HCT116 (cell line): ENCODE data around the gene SRGAP3. TPM values are rescaled to one million over a fixed set of nuclear protein-coding genes. Genes with fewer than 3 reads are reported as not detected.

Experiments used
- ATAC-seq: fragments of 200-7000 bp; cut with Tn5 transposase; 2 replicates; pipeline ENCODE4 v1.9.1; 2020; ENCODE audit warnings: mild to moderate bottlenecking, moderate library complexity
- BruUV-seq: library from RNA; stranded (reverse); fragments of 400-500 nt; replicated peaks from 2 replicates; lab custom pipeline; 2021; lab: Mats Ljungman, UMichigan
- CTCF ChIA-PET: fragments of 300-600 bp; sonication (Branson Sonifier 250); formaldehyde crosslinking; loops from one replicate; lab custom pipeline; 2021; ENCODE audit warnings: antibody characterized with exemption; lab: Charles Lee
- POLR2A ChIA-PET: fragments of 300-600, 350-600 bp; sonication (Branson Sonifier 250); formaldehyde crosslinking; loops from one replicate; lab custom pipeline; 2021; ENCODE audit warnings: antibody characterized with exemption; lab: Charles Lee
- RAD21 ChIA-PET, 2 experiments: fragments of 300-600 bp; sonication (Branson Sonifier 250); formaldehyde crosslinking; loops; one replicate each; lab custom pipeline; 2023; ENCODE audit warnings: low total read pairs in 2 of 2; ENCODE audit not compliant: uncharacterized antibody in 2 of 2, unreplicated experiment in 2 of 2, low non-redundant PET in 1 of 2; lab: Charles Lee
- DNase-seq: peaks from one replicate; pipeline ENCODE4 v3.0.0-alpha.2; 2010; ENCODE audit warnings: low read depth, low spot score
- H2AFZ ChIP-seq: fragments of 200-600 bp; shearing (Covaris generic), sonication (generic); 2 replicates; pipeline ENCODE4 v1.6.1; 2017; ENCODE audit warnings: low read depth, mixed run types, mixed read lengths, antibody characterized with exemption, low read length; ENCODE audit not compliant: poor library complexity, severe bottlenecking
- H3K27ac ChIP-seq: 2 replicates; pipeline ENCODE4 v1.5.1; 2012; ENCODE audit warnings: low read depth, low read length
- H3K27me3 ChIP-seq: fragments of 200-600 bp; sonication (generic); 2 replicates; pipeline ENCODE4 v1.6.1; 2016; ENCODE audit warnings: mixed run types, low read length, mixed read lengths; ENCODE audit not compliant: insufficient read depth
- H3K36me3 ChIP-seq, 2 experiments: fragments of 200-500 bp in 1 of 2; fragments of 200-600 bp in 1 of 2; sonication (Bioruptor generic) in 1 of 2; sonication (generic) in 1 of 2; 2 replicates each; pipeline versions ENCODE4 v1.5.1 to v1.6.1; 2014 to 2016; ENCODE audit warnings: low read length in 2 of 2, inconsistent platforms in 1 of 2, mixed read lengths in 1 of 2, mixed run types in 1 of 2; ENCODE audit not compliant: insufficient read depth in 2 of 2, control insufficient read depth in 1 of 2
- H3K4me1 ChIP-seq, 2 experiments: fragments of 200-600 bp in 1 of 2; sonication (generic) in 1 of 2; 2 replicates each; pipeline versions ENCODE4 v1.5.1 to v1.6.1; 2012 to 2017; ENCODE audit warnings: low read length in 2 of 2, inconsistent platforms in 1 of 2, mild to moderate bottlenecking in 1 of 2, mixed read lengths in 1 of 2, mixed run types in 1 of 2, moderate library complexity in 1 of 2; ENCODE audit not compliant: insufficient read depth in 2 of 2, control insufficient read depth in 1 of 2
- H3K4me2 ChIP-seq: fragments of 200-600 bp; sonication (generic); 2 replicates; pipeline ENCODE4 v1.6.1; 2017; ENCODE audit warnings: mixed run types, low read length, mixed read lengths
- H3K4me3 ChIP-seq, 2 experiments: fragments of 200-600 bp in 1 of 2; sonication (generic) in 1 of 2; replicated peaks in 1 of 2; 2 replicates each; pipeline ENCODE4 v1.5.1; 2011 to 2016; ENCODE audit warnings: low read length in 2 of 2, control low read depth in 1 of 2, low read depth in 1 of 2, mild to moderate bottlenecking in 1 of 2, mixed read lengths in 1 of 2, mixed run types in 1 of 2
- H3K79me2 ChIP-seq: fragments of 200-600 bp; sonication (generic); 2 replicates; pipeline ENCODE4 v1.6.1; 2017; ENCODE audit warnings: mild to moderate bottlenecking, mixed run types, low read length, moderate library complexity, mixed read lengths; ENCODE audit not compliant: insufficient read depth
- H3K9ac ChIP-seq: fragments of 200-600 bp; sonication (generic); 2 replicates; pipeline ENCODE4 v1.6.1; 2016; ENCODE audit warnings: low read length, mixed read lengths
- H3K9me2 ChIP-seq: fragments of 200-600 bp; sonication (generic), shearing (Covaris generic); 2 replicates; pipeline ENCODE4 v1.6.1; 2017; ENCODE audit warnings: mixed run types, mild to moderate bottlenecking, moderate library complexity; ENCODE audit not compliant: insufficient read depth
- H3K9me3 ChIP-seq, 2 experiments: fragments of 200-500 bp in 1 of 2; fragments of 200-600 bp in 1 of 2; sonication (Bioruptor generic) in 1 of 2; sonication (generic) in 1 of 2; 2 replicates each; pipeline ENCODE4 v1.6.1; 2014 to 2017; ENCODE audit warnings: low read length in 2 of 2, mixed read lengths in 2 of 2, inconsistent platforms in 1 of 2, low read depth in 1 of 2, mild to moderate bottlenecking in 1 of 2, mixed run types in 1 of 2, moderate library complexity in 1 of 2; ENCODE audit not compliant: control insufficient read depth in 1 of 2, insufficient read depth in 1 of 2
- H4K20me1 ChIP-seq: fragments of 200-600 bp; sonication (generic), shearing (Covaris generic); 2 replicates; pipeline ENCODE4 v1.6.1; 2017; ENCODE audit warnings: mixed run types, mild to moderate bottlenecking, moderate library complexity; ENCODE audit not compliant: insufficient read depth
- CBX3 ChIP-seq: IDR thresholded peaks from 2 replicates; pipeline ENCODE4 v1.6.1; 2012; ENCODE audit warnings: low read depth
- CEBPB ChIP-seq: IDR thresholded peaks from 2 replicates; pipeline ENCODE4 v1.6.1; 2012; ENCODE audit warnings: low read depth
- ELF1 ChIP-seq: IDR thresholded peaks from 2 replicates; pipeline ENCODE4 v1.6.1; 2012; ENCODE audit warnings: low read depth, borderline replicate concordance
- FOSL1 ChIP-seq: IDR thresholded peaks from 2 replicates; pipeline ENCODE4 v1.6.1; 2012; ENCODE audit warnings: low read depth
- RAD21 ChIP-seq: IDR thresholded peaks from 2 replicates; pipeline ENCODE4 v1.6.1; 2012; ENCODE audit warnings: low read depth, mild to moderate bottlenecking
- SIN3A ChIP-seq: IDR thresholded peaks from 2 replicates; pipeline ENCODE4 v1.6.1; 2012; ENCODE audit warnings: low read depth
- YY1 ChIP-seq: IDR thresholded peaks from 2 replicates; pipeline ENCODE4 v1.6.1; 2011; ENCODE audit warnings: low read length, low read depth, moderate library complexity, mild to moderate bottlenecking; ENCODE audit not compliant: insufficient replicate concordance; ENCODE audit errors: extremely low read depth
- ZFX ChIP-seq: fragments of 450-650 bp; IDR thresholded peaks from 2 replicates; pipeline ENCODE4 v1.6.1; 2017
- ZNF274 ChIP-seq: fragments of 200-500 bp; sonication (Bioruptor generic); IDR thresholded peaks from 2 replicates; pipeline ENCODE4 v1.6.1; 2014; ENCODE audit warnings: mild to moderate bottlenecking, low read depth, low read length, inconsistent platforms
- intact Hi-C: fragments of 100-400 bp; cut with micrococcal nuclease; formaldehyde crosslinking; loops from 2 replicates; pipeline ENCODE4 v1.10.0; 2022
- total RNA-seq: library from RNA; stranded (reverse); gene quantifications from one replicate; pipeline ENCODE4 v1.2.1, GENCODE V29; 2021; ENCODE audit not compliant: unreplicated experiment
- TF ChIP-seq, protein P1 (sequence below): IDR thresholded peaks from 2 replicates; pipeline ENCODE4 v1.6.1; 2011; ENCODE audit warnings: mild to moderate bottlenecking, low read length, moderate library complexity; ENCODE audit not compliant: insufficient replicate concordance; ENCODE audit errors: extremely low read depth
- TF ChIP-seq, protein P2 (sequence below): IDR thresholded peaks from 2 replicates; pipeline ENCODE4 v1.6.1; 2012; ENCODE audit warnings: low read depth

SRGAP3 gene
- total RNA-seq, 1 experiment from 2014 or later = 8.3 TPM

DNA sequence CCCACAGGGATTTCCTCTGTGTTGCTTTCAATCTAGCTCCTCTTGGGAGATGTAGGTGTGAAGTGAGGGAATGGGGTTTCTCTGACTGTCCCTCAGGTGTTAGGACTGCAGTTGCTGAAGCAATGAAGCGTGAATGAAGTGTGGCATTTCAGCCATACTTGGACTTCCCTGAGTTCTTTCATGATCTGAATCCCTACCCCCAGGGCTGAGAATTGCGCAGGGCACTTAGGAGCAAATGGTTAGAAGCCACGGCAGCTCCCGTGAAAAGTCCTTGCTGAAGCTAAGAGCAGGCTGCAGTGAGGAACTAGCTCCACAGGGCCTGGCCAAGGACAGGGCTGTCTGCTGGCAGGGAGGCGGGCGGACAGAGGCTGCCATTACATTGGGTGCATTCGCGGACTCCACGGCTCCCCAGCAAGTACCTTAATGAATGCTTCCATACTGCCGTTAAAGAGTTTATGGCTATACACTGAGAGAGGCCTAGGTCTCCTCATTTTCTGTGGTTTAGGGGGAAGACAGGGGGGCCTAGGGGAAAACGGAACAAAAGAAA is 217.1 kb downstream of the SRGAP3 start:
- CTCF ChIA-PET = interaction anchor here (0.6 kb wide), 1 partner anchor 44 kb away, joined by 3 read pairs; no protein-coding TSS in a partner anchor
- no peak overlapping the region for H3K27ac ChIP-seq

DNA sequence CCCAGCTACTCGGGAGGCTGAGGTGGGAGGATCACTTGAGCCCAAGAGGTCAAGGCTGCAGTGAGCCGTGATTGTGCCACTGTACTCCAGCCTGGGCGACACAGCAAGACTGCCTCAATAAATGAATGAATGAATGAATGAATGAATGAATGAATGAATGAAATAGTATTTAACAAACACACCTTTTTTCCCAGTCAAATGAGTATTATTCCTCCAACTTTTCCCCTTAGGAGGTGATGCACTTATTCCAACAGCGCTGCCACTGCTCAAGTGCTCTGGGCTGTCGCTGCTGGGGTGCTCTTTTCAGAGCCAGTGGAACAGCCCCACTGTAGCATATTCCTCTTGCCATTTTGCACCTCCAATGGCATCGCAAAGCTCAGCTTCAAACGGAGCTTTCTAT is 219.4 kb downstream of the SRGAP3 start:
- H3K9ac ChIP-seq = no peak overlapping the region
- no peak overlapping the region for H3K4me3 ChIP-seq
- no peak for DNase-seq
- no peaks in the 10 kb centered on the region for H3K9me3 ChIP-seq
- H3K9me2 ChIP-seq = no peaks in the 10 kb centered on the region
- no peak for ATAC-seq
- H3K27ac ChIP-seq = no peak overlapping the region
- H3K79me2 ChIP-seq = no peaks in the 10 kb centered on the region
- no peaks in the 10 kb centered on the region for H4K20me1 ChIP-seq
- H3K36me3 ChIP-seq = no peaks in the 10 kb centered on the region
- H3K4me2 ChIP-seq = no peak overlapping the region
- no peaks in the 10 kb centered on the region for H3K4me1 ChIP-seq
- H3K27me3 ChIP-seq = no peaks in the 10 kb centered on the region
- ChIA-PET POLR2A (no interaction called here), RAD21 (no interaction called here), CTCF (no interaction called here)
- H2AFZ ChIP-seq = no peak overlapping the region
- no TSS peak for BruUV-seq
- intact Hi-C loops = no loop called here
- TF ChIP-seq FOSL1 (no peak), ZNF274 (no peak), ZFX (no peak), YY1 (no peak), SIN3A (no peak), ELF1 (no peak), CBX3 (no peak), CEBPB (no peak)
- TF ChIP-seq, protein P1, sequence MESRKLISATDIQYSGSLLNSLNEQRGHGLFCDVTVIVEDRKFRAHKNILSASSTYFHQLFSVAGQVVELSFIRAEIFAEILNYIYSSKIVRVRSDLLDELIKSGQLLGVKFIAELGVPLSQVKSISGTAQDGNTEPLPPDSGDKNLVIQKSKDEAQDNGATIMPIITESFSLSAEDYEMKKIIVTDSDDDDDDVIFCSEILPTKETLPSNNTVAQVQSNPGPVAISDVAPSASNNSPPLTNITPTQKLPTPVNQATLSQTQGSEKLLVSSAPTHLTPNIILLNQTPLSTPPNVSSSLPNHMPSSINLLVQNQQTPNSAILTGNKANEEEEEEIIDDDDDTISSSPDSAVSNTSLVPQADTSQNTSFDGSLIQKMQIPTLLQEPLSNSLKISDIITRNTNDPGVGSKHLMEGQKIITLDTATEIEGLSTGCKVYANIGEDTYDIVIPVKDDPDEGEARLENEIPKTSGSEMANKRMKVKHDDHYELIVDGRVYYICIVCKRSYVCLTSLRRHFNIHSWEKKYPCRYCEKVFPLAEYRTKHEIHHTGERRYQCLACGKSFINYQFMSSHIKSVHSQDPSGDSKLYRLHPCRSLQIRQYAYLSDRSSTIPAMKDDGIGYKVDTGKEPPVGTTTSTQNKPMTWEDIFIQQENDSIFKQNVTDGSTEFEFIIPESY = no peak
- TF ChIP-seq, protein P2, sequence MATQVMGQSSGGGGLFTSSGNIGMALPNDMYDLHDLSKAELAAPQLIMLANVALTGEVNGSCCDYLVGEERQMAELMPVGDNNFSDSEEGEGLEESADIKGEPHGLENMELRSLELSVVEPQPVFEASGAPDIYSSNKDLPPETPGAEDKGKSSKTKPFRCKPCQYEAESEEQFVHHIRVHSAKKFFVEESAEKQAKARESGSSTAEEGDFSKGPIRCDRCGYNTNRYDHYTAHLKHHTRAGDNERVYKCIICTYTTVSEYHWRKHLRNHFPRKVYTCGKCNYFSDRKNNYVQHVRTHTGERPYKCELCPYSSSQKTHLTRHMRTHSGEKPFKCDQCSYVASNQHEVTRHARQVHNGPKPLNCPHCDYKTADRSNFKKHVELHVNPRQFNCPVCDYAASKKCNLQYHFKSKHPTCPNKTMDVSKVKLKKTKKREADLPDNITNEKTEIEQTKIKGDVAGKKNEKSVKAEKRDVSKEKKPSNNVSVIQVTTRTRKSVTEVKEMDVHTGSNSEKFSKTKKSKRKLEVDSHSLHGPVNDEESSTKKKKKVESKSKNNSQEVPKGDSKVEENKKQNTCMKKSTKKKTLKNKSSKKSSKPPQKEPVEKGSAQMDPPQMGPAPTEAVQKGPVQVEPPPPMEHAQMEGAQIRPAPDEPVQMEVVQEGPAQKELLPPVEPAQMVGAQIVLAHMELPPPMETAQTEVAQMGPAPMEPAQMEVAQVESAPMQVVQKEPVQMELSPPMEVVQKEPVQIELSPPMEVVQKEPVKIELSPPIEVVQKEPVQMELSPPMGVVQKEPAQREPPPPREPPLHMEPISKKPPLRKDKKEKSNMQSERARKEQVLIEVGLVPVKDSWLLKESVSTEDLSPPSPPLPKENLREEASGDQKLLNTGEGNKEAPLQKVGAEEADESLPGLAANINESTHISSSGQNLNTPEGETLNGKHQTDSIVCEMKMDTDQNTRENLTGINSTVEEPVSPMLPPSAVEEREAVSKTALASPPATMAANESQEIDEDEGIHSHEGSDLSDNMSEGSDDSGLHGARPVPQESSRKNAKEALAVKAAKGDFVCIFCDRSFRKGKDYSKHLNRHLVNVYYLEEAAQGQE = no peak

More for the DNA sequence above, 217.1 kb downstream of the SRGAP3 start:
- ATAC-seq (no peak), DNase-seq (no peak)
- no TSS peak for BruUV-seq
- ChIA-PET RAD21 (interaction anchor here in 1 of 2 experiments (0.7 kb wide), 1 partner anchor 217 kb away, joined by 3 read pairs; the partner anchor contains the start of gene SRGAP3), POLR2A (no interaction called here)
- H3K4me1 ChIP-seq = no peaks in the 10 kb centered on the region
- H3K9me2 ChIP-seq = no peaks in the 10 kb centered on the region
- no peak overlapping the region for H2AFZ ChIP-seq
- no peak overlapping the region for H3K4me3 ChIP-seq
- no peaks in the 10 kb centered on the region for H3K79me2 ChIP-seq
- H3K36me3 ChIP-seq = no peaks in the 10 kb centered on the region
- no peaks in the 10 kb centered on the region for H4K20me1 ChIP-seq
- H3K9me3 ChIP-seq = no peaks in the 10 kb centered on the region
- H3K4me2 ChIP-seq = no peak overlapping the region
- H3K27me3 ChIP-seq = no peaks in the 10 kb centered on the region
- H3K9ac ChIP-seq = no peak overlapping the region
- intact Hi-C loops = no loop called here
- TF ChIP-seq FOSL1 = no peak
- TF ChIP-seq RAD21 = no peak
